ENCODE data around the gene LCP1.

GRCh38 chr13:46206143-46206542 is 24.2 kb upstream of the LCP1 start:
- no peak for TF ChIP-seq REST (IDR thresholded peaks at IDR 0.05; ENCODE audit: insufficient read depth in 1 of 2, low read depth in 2 of 2, low read length in 1 of 2)
- TF ChIP-seq CTCF (IDR thresholded peaks at IDR 0.05), result no peak

Data from Panc1 (cell line).